ENCODE results near the gene MAN1A2.
A peak's percentile ranks its signal among the peaks of the same experiment; 100 is the strongest.

MAN1A2 gene

GRCh38 chr1:117359561-117360289, 7.5 kb upstream of the MAN1A2 start:
- no peak for DNase-seq (ENCODE audit: low read depth in 3 of 3, low spot score in 1 of 3)

GRCh38 chr1:117362986-117363385, 4.3 kb upstream of the MAN1A2 start:
- DNase-seq (ENCODE audit: low read depth in 3 of 3, low spot score in 1 of 3) = no peak

GRCh38 chr1:117363571-117364048, 3.6 kb upstream of the MAN1A2 start:
- no peak for DNase-seq (ENCODE audit: low read depth in 3 of 3, low spot score in 1 of 3)

- no peak for DNase-seq (ENCODE audit: low read depth in 3 of 3, low spot score in 1 of 3)
Measured at GRCh38 chr1:117364240-117364639, 3.0 kb upstream of the MAN1A2 start.

- no peak for DNase-seq (ENCODE audit: low read depth in 3 of 3, low spot score in 1 of 3)
Measured at GRCh38 chr1:117365350-117366176, 1.7 kb upstream of the MAN1A2 start.

- peak; percentile 61 to 76 (median 66) for DNase-seq (ENCODE audit: low read depth in 3 of 3, low spot score in 1 of 3)
Measured at GRCh38 chr1:117366177-117367045, 838 bp upstream of the MAN1A2 start.

- no peak for DNase-seq (ENCODE audit: low read depth in 3 of 3, low spot score in 1 of 3)
Measured at GRCh38 chr1:117368116-117369108, 1.2 kb downstream of the MAN1A2 start.

- no peak for DNase-seq (ENCODE audit: low read depth in 3 of 3, low spot score in 1 of 3)
Measured at GRCh38 chr1:117370071-117370470, 2.8 kb downstream of the MAN1A2 start.

- no peak for DNase-seq (ENCODE audit: low read depth in 3 of 3, low spot score in 1 of 3)
Measured at GRCh38 chr1:117370509-117370908, 3.3 kb downstream of the MAN1A2 start.

GRCh38 chr1:117371441-117372151, 4.3 kb downstream of the MAN1A2 start:
- DNase-seq (ENCODE audit: low read depth in 3 of 3, low spot score in 1 of 3) = no peak

GRCh38 chr1:117372863-117373412, 5.7 kb downstream of the MAN1A2 start:
- no peak for DNase-seq (ENCODE audit: low read depth in 3 of 3, low spot score in 1 of 3)

GRCh38 chr1:117373932-117374331, 6.7 kb downstream of the MAN1A2 start:
- no peak for DNase-seq (ENCODE audit: low read depth in 3 of 3, low spot score in 1 of 3)

GRCh38 chr1:117375327-117375726, 8.1 kb downstream of the MAN1A2 start:
- DNase-seq (ENCODE audit: low read depth in 3 of 3, low spot score in 1 of 3) = no peak

- no peak for DNase-seq (ENCODE audit: low read depth in 3 of 3, low spot score in 1 of 3)
Measured at GRCh38 chr1:117387060-117387633, 19.9 kb downstream of the MAN1A2 start.

GRCh38 chr1:117388328-117388727, 21.1 kb downstream of the MAN1A2 start:
- no peak for DNase-seq (ENCODE audit: low read depth in 3 of 3, low spot score in 1 of 3)

GRCh38 chr1:117389284-117389683, 22.0 kb downstream of the MAN1A2 start:
- DNase-seq (ENCODE audit: low read depth in 3 of 3, low spot score in 1 of 3) = no peak

- DNase-seq (ENCODE audit: low read depth in 3 of 3, low spot score in 1 of 3) = no peak
Measured at GRCh38 chr1:117389779-117390178, 22.5 kb downstream of the MAN1A2 start.

- no peak for DNase-seq (ENCODE audit: low read depth in 3 of 3, low spot score in 1 of 3)
Measured at GRCh38 chr1:117392771-117393170, 25.5 kb downstream of the MAN1A2 start.

- DNase-seq (ENCODE audit: low read depth in 3 of 3, low spot score in 1 of 3) = no peak
Measured at GRCh38 chr1:117396074-117396473, 28.8 kb downstream of the MAN1A2 start.
